A673 (cell line): Measurements from ENCODE around the gene R3HDM1. TPM values are rescaled to one million over a fixed set of nuclear protein-coding genes. Genes with fewer than 3 reads are reported as not detected.
"Not testable (repeated sequence)": the region's sequence is repeated elsewhere in the genome, so short reads cannot be mapped to it uniquely, and the experiment has no call there.

Source experiments
- BruUV-seq: library from RNA; stranded (reverse); fragments of 400-500 nt; replicated peaks from 2 replicates; lab custom pipeline; 2021; lab: Mats Ljungman, UMichigan
- CTCF ChIA-PET: fragments of 300-600 bp; sonication (Branson Sonifier 250); formaldehyde crosslinking; loops from one replicate; lab custom pipeline; 2022; ENCODE audit warnings: antibody characterized with exemption; lab: Charles Lee
- POLR2A ChIA-PET: fragments of 300-600 bp; sonication (Branson Sonifier 250); formaldehyde crosslinking; loops from one replicate; lab custom pipeline; 2022; ENCODE audit warnings: antibody characterized with exemption; ENCODE audit not compliant: low non-redundant PET; lab: Charles Lee
- DNase-seq: peaks from one replicate; pipeline ENCODE4 v3.0.0-alpha.2; 2015; ENCODE audit warnings: low spot score
- H3K27ac ChIP-seq: fragments of 200-600 bp; sonication (generic); 2 replicates; pipeline ENCODE4 v1.5.1; 2016; ENCODE audit warnings: mixed run types, low read depth, mild to moderate bottlenecking, mixed read lengths, antibody characterized with exemption, low read length; ENCODE audit not compliant: poor library complexity, severe bottlenecking
- H3K27me3 ChIP-seq: fragments of 200-600 bp; sonication (generic); replicated peaks from 2 replicates; pipeline ENCODE4 v1.6.1; 2017; ENCODE audit warnings: mixed run types, low read depth, mild to moderate bottlenecking, mixed read lengths, antibody characterized with exemption, low read length; ENCODE audit not compliant: insufficient read depth, poor library complexity
- H3K36me3 ChIP-seq: fragments of 200-600 bp; sonication (generic); 2 replicates; pipeline ENCODE4 v1.6.1; 2016; ENCODE audit warnings: mixed run types, mild to moderate bottlenecking, mixed read lengths, antibody characterized with exemption, low read length; ENCODE audit not compliant: insufficient read depth, poor library complexity, severe bottlenecking
- H3K4me1 ChIP-seq: fragments of 200-600 bp; sonication (generic); 2 replicates; pipeline ENCODE4 v1.6.1; 2017; ENCODE audit warnings: mixed run types, mild to moderate bottlenecking, mixed read lengths, antibody characterized with exemption, low read length; ENCODE audit not compliant: insufficient read depth, poor library complexity, severe bottlenecking
- H3K4me3 ChIP-seq: fragments of 200-600 bp; sonication (generic); 2 replicates; pipeline ENCODE4 v1.5.1; 2016; ENCODE audit warnings: low read depth, mixed run types, mild to moderate bottlenecking, mixed read lengths, low read length; ENCODE audit not compliant: poor library complexity, severe bottlenecking
- H3K9me3 ChIP-seq: fragments of 200-600 bp; sonication (generic); 2 replicates; pipeline ENCODE4 v1.6.1; 2016; ENCODE audit warnings: mixed run types, low read depth, mild to moderate bottlenecking, mixed read lengths, antibody characterized with exemption, low read length; ENCODE audit not compliant: poor library complexity, severe bottlenecking
- EZH2 ChIP-seq: fragments of 200-600 bp; sonication (generic); IDR thresholded peaks from 2 replicates; pipeline ENCODE4 v1.6.1; 2017; ENCODE audit warnings: borderline replicate concordance, low read depth, mild to moderate bottlenecking, mixed read lengths, antibody characterized with exemption, low read length; ENCODE audit not compliant: poor library complexity, severe bottlenecking
- intact Hi-C: fragments of 100-400 bp; cut with micrococcal nuclease; formaldehyde crosslinking; loops from one replicate; pipeline ENCODE4 v1.10.0; 2022; ENCODE audit not compliant: unreplicated experiment
- total RNA-seq: library from RNA; stranded (reverse); gene quantifications from 2 replicates; pipeline ENCODE4 v1.2.3, GENCODE V29; 2021
- TF ChIP-seq, protein P1 (sequence below): fragments of 300-800, 200-600 bp; sonication (generic); conservative IDR thresholded peaks from 2 replicates; pipeline ENCODE4 v1.5.1; 2017; ENCODE audit warnings: low read depth, mild to moderate bottlenecking, antibody characterized with exemption, low read length, moderate library complexity, mixed read lengths

R3HDM1 gene
- total RNA-seq, 1 experiment from 2014 or later: 65.4 TPM

DNA sequence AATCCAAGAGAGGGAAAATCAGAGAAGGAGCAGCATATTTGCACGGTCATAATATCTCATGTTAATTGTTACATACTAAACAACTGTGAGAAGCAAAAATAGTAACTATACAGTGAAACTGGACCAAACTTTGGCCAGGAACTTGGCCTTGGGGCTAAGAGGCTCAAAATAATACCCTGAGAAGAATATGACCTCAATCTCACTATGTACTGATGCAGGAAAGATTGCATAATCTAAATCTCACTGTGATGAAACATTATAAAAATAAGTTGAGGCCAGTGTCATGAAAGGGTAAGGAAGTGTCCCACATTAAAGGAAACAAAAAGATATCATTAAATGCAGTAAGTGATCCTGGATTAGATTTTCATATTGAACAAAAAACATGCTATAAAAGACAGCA is 36.8 kb upstream of the R3HDM1 start:
- no TSS peak for BruUV-seq
- intact Hi-C loops: no loop called here
- H3K9me3 ChIP-seq: peaks cover 8% of the 10 kb centered on the region
- no peaks in the 10 kb centered on the region for H3K4me1 ChIP-seq
- no peak overlapping the region for H3K4me3 ChIP-seq
- CTCF ChIA-PET: no interaction called here
- DNase-seq: no peak
- H3K36me3 ChIP-seq: no peaks in the 10 kb centered on the region
- H3K27me3 ChIP-seq: no peaks in the 10 kb centered on the region
- no peak overlapping the region for H3K27ac ChIP-seq
- TF ChIP-seq, protein P1, sequence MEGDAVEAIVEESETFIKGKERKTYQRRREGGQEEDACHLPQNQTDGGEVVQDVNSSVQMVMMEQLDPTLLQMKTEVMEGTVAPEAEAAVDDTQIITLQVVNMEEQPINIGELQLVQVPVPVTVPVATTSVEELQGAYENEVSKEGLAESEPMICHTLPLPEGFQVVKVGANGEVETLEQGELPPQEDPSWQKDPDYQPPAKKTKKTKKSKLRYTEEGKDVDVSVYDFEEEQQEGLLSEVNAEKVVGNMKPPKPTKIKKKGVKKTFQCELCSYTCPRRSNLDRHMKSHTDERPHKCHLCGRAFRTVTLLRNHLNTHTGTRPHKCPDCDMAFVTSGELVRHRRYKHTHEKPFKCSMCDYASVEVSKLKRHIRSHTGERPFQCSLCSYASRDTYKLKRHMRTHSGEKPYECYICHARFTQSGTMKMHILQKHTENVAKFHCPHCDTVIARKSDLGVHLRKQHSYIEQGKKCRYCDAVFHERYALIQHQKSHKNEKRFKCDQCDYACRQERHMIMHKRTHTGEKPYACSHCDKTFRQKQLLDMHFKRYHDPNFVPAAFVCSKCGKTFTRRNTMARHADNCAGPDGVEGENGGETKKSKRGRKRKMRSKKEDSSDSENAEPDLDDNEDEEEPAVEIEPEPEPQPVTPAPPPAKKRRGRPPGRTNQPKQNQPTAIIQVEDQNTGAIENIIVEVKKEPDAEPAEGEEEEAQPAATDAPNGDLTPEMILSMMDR: no peak
- TF ChIP-seq EZH2: no peak
- POLR2A ChIA-PET: no interaction called here

DNA sequence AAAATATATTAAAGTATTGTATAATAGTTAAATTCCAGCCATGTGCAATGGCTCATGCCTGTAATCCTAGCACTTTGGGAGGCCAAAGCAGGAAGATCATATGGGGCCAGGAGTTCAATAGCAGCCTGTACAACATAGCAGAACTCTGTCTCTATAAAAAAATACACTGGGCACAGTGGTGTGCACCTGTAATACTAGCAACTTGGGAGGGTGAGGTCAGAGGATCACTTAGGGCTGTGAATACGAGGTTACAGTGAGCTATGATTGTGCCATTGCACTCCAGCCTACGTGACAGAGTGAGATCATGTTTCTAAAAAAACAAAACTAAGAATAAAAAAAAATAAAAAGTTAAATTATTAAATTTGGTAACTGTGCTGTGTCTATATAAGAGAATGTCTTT is 36.4 kb upstream of the R3HDM1 start:
- intact Hi-C loops: no loop called here
- CTCF ChIA-PET: no interaction called here

DNA sequence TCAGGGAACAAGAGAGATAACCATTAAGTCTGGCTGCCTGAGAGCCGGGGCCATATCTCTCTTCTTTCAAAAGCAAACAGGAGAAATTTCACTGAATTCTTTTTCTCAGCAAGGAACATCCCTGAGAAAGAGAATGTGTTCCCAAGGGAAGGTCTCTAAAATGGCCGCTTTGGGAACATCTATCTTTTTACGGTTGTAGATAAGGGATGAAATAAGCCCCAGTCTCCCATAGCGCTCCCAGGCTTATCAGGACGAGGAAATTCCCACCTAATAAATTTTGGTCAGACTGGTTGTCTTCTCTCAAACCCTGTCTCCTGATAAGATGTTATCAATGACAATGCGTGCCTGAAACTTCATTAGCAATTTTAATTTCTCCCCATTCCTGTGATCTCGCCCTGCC is 32.7 kb upstream of the R3HDM1 start:
- H3K27me3 ChIP-seq, H3K4me1 ChIP-seq, H3K36me3 ChIP-seq, BruUV-seq, H3K4me3 ChIP-seq, CTCF ChIA-PET, POLR2A ChIA-PET, DNase-seq, intact Hi-C loops, H3K27ac ChIP-seq: not testable (repeated sequence)
- H3K9me3 ChIP-seq: peaks cover 12% of the 10 kb centered on the region

More for the DNA sequence above, 36.4 kb upstream of the R3HDM1 start:
- Histone ChIP-seq H3K36me3 (no peaks in the 10 kb centered on the region), H3K9me3 (peaks cover 12% of the 10 kb centered on the region), H3K27ac (no peak overlapping the region), H3K4me1 (no peaks in the 10 kb centered on the region), H3K4me3 (no peak overlapping the region), H3K27me3 (no peaks in the 10 kb centered on the region)
- no peak for DNase-seq
- POLR2A ChIA-PET: no interaction called here
- no TSS peak for BruUV-seq
- TF ChIP-seq, protein P1: no peak
- no peak for TF ChIP-seq EZH2

DNA sequence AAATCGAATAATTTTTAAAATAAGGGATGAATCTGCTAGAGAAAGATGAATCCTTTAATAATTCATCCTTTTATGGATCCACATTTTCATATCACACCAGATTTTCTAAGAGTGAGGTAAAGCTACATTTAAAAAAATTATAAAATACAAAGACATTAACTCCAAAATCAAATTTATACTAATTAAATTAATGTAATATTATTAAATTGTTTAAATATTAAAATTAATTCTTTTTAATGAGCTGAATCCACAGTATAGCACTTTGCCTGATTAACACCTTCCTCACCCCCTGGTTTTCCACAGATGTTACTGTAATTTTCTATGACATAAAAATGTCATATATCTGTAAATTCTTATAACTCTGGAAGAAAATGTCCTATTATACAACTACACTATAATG is 26.5 kb upstream of the R3HDM1 start:
- Histone ChIP-seq H3K4me3 (no peak overlapping the region), H3K9me3 (peaks cover under 1% of the 10 kb centered on the region), H3K27me3 (no peaks in the 10 kb centered on the region), H3K27ac (no peak overlapping the region), H3K36me3 (no peaks in the 10 kb centered on the region), H3K4me1 (no peaks in the 10 kb centered on the region)
- ChIA-PET POLR2A (interaction anchor here (0.7 kb wide), 1 partner anchor 27 kb away, joined by 4 read pairs; no protein-coding TSS in a partner anchor), CTCF (no interaction called here)
- intact Hi-C loops: no loop called here
- TF ChIP-seq, protein P1: no peak
- TF ChIP-seq EZH2: no peak
- no peak for DNase-seq
- no TSS peak for BruUV-seq
